Endothelial cell of umbilical vein (primary cell): Measurements from ENCODE around the gene CUL7. TPM values are rescaled to one million over a fixed set of nuclear protein-coding genes. Genes with fewer than 3 reads are reported as not detected.

ENCODE experiments used
- BruUV-seq: library from RNA; stranded (reverse); fragments of 400-500 nt; replicated peaks from 2 replicates; lab custom pipeline; 2021; lab: Mats Ljungman, UMichigan
- CTCF ChIA-PET: fragments of 300-600, 350-600 bp; sonication (Branson Sonifier 250); formaldehyde crosslinking; loops from one replicate; lab custom pipeline; 2021; ENCODE audit warnings: antibody characterized with exemption, inconsistent platforms; lab: Charles Lee
- POLR2A ChIA-PET: fragments of 300-600, 350-600 bp; sonication (Branson Sonifier 250); formaldehyde crosslinking; loops from one replicate; lab custom pipeline; 2021; ENCODE audit warnings: antibody characterized with exemption, inconsistent platforms; lab: Charles Lee
- DNase-seq: peaks from one replicate; pipeline ENCODE4 v3.0.0-alpha.2; 2011; ENCODE audit warnings: low read depth, low spot score
- FAIRE-seq: peaks from 2 replicates; lab custom pipeline; 2011; peaks lifted over from hg19 to GRCh38; lab: Jason Lieb, UNC
- H2AFZ ChIP-seq: 2 replicates; pipeline ENCODE4 v1.6.0; 2012; ENCODE audit warnings: low read depth, low read length, control low read depth, inconsistent platforms
- H3K27ac ChIP-seq: 2 replicates; pipeline ENCODE4 v1.5.1; 2011; ENCODE audit warnings: low read depth, mild to moderate bottlenecking, control low read depth, low read length, moderate library complexity; ENCODE audit not compliant: insufficient read depth
- H3K27me3 ChIP-seq, 2 experiments: 2 replicates each; pipeline versions ENCODE4 v1.6.0 to v1.6.1; 2011; ENCODE audit warnings: low read length in 2 of 2, mixed read lengths in 1 of 2; ENCODE audit not compliant: control insufficient read depth in 2 of 2, insufficient read depth in 2 of 2
- H3K36me3 ChIP-seq, 2 experiments: 2 replicates in 1 of 2; 3 replicates in 1 of 2; pipeline ENCODE4 v1.5.1; 2011; ENCODE audit warnings: low read length in 2 of 2, mild to moderate bottlenecking in 1 of 2, moderate library complexity in 1 of 2; ENCODE audit not compliant: control insufficient read depth in 2 of 2, insufficient read depth in 2 of 2; ENCODE audit errors: extremely low read depth in 1 of 2
- H3K4me1 ChIP-seq: 3 replicates; pipeline ENCODE4 v1.5.1; 2011; ENCODE audit warnings: mild to moderate bottlenecking, low read length; ENCODE audit not compliant: control insufficient read depth, insufficient read depth; ENCODE audit errors: extremely low read depth
- H3K4me2 ChIP-seq: 2 replicates; pipeline ENCODE4 v1.6.1; 2011; ENCODE audit warnings: low read length, control low read depth, mixed read lengths; ENCODE audit not compliant: insufficient read depth
- H3K4me3 ChIP-seq, 3 experiments: fragments of 200-600 bp in 1 of 3; sonication (generic), shearing (Covaris generic) in 1 of 3; replicated peaks in 1 of 3; 2 replicates each; pipeline ENCODE4 v1.5.1; 2011 to 2016; ENCODE audit warnings: control low read depth in 3 of 3, low read length in 3 of 3, mild to moderate bottlenecking in 2 of 3, inconsistent platforms in 1 of 3, low read depth in 1 of 3, moderate library complexity in 1 of 3; ENCODE audit not compliant: insufficient read depth in 1 of 3
- H3K79me2 ChIP-seq: 2 replicates; pipeline ENCODE4 v1.6.0; 2012; ENCODE audit warnings: low read length, inconsistent platforms; ENCODE audit not compliant: control insufficient read depth, insufficient read depth
- H3K9ac ChIP-seq: replicated peaks from 2 replicates; pipeline ENCODE3; 2011; ENCODE audit warnings: low read length, control low read depth; ENCODE audit not compliant: insufficient read depth; ENCODE audit errors: extremely low read depth
- H3K9me1 ChIP-seq: replicated peaks from 3 replicates; pipeline ENCODE4 v1.6.0; 2011; ENCODE audit warnings: mild to moderate bottlenecking, low read length; ENCODE audit not compliant: control insufficient read depth, insufficient read depth; ENCODE audit errors: extremely low read depth
- H3K9me3 ChIP-seq: replicated peaks from 2 replicates; pipeline ENCODE4 v1.5.1; 2012; ENCODE audit warnings: low read length, inconsistent platforms; ENCODE audit not compliant: control insufficient read depth, insufficient read depth
- H4K20me1 ChIP-seq: replicated peaks from 2 replicates; pipeline ENCODE3; 2011; ENCODE audit warnings: mild to moderate bottlenecking, low read length; ENCODE audit not compliant: control insufficient read depth, insufficient read depth; ENCODE audit errors: extremely low read depth
- EZH2 ChIP-seq: IDR thresholded peaks from 2 replicates; pipeline ENCODE4 v1.6.1; 2012; ENCODE audit warnings: borderline replicate concordance, low read depth, mild to moderate bottlenecking, moderate library complexity, low read length, inconsistent platforms; ENCODE audit not compliant: severe bottlenecking
- FOS ChIP-seq: IDR thresholded peaks from 2 replicates; pipeline ENCODE4 v1.6.1; 2011; ENCODE audit warnings: mild to moderate bottlenecking, low read length, moderate library complexity, borderline replicate concordance; ENCODE audit not compliant: insufficient read depth
- GATA2 ChIP-seq: IDR thresholded peaks from 2 replicates; pipeline ENCODE4 v1.7.0; 2011; ENCODE audit warnings: low read depth, mild to moderate bottlenecking, moderate library complexity, mixed read lengths, low read length; ENCODE audit not compliant: insufficient read length, insufficient read depth
- JUN ChIP-seq: IDR thresholded peaks from 2 replicates; pipeline ENCODE4 v1.6.1; 2011; ENCODE audit warnings: borderline replicate concordance, low read depth; ENCODE audit not compliant: insufficient read length, insufficient read depth
- MYC ChIP-seq: IDR thresholded peaks from one replicate; pipeline ENCODE4 v1.6.1; 2011; ENCODE audit warnings: mild to moderate bottlenecking, low read depth, low read length
- POLR2A ChIP-seq: IDR thresholded peaks from 2 replicates; pipeline ENCODE4 v1.6.1; 2012; ENCODE audit warnings: low read depth, mild to moderate bottlenecking, control low read depth, low read length
- POLR2AphosphoS5 ChIP-seq: IDR thresholded peaks from 2 replicates; pipeline ENCODE4 v1.6.1; 2012; ENCODE audit warnings: low read depth, mild to moderate bottlenecking, control low read depth, low read length, moderate library complexity; ENCODE audit not compliant: insufficient read depth
- dilution Hi-C: fragments of 300-500 bp; cut with MboI; formaldehyde crosslinking; loops from one replicate; pipeline ENCODE4 v1.15.0; 2019; ENCODE audit warnings: low sequenced_read_pairs; ENCODE audit not compliant: extremely low pct_ligation_motif_present
- intact Hi-C: fragments of 100-400 bp; cut with micrococcal nuclease; formaldehyde crosslinking; loops from one replicate; pipeline ENCODE4 v1.10.0; 2022
- polyA plus RNA-seq, 4 experiments: library from polyadenylated mRNA; depleted of rRNA in 3 of 4; stranded (reverse) in 3 of 4; unstranded in 1 of 4; fragments of >200 nt; gene quantifications; 2 replicates each; pipeline versions ENCODE4 v1.2.1 to v1.2.3, GENCODE V29; 2011 to 2012; ENCODE audit warnings: missing spikeins in 1 of 4
- total RNA-seq: library from RNA; stranded (reverse); gene quantifications from 2 replicates; pipeline ENCODE4 v1.2.3, GENCODE V29; 2021
- TF ChIP-seq, protein P1 (sequence below): IDR thresholded peaks from 2 replicates; pipeline ENCODE4 v1.6.1; 2011; ENCODE audit not compliant: insufficient read depth, insufficient read length
- TF ChIP-seq, protein P2 (sequence below), 2 donors: IDR thresholded peaks; 1 replicate in 1 of 2; 2 replicates in 1 of 2; pipeline ENCODE4 v1.5.1; 2011; ENCODE audit warnings: low read length in 2 of 2, mild to moderate bottlenecking in 2 of 2, moderate library complexity in 2 of 2, control low read depth in 1 of 2, inconsistent platforms in 1 of 2, low read depth in 1 of 2; ENCODE audit not compliant: insufficient read depth in 1 of 2; ENCODE audit errors: extremely low read depth in 1 of 2

The CUL7 gene
- total and polyA plus RNA-seq, 2 donors (not counting 3 experiments of a cell fraction or from before 2014, with no cell fraction given): 29.4 to 33.7 TPM

DNA sequence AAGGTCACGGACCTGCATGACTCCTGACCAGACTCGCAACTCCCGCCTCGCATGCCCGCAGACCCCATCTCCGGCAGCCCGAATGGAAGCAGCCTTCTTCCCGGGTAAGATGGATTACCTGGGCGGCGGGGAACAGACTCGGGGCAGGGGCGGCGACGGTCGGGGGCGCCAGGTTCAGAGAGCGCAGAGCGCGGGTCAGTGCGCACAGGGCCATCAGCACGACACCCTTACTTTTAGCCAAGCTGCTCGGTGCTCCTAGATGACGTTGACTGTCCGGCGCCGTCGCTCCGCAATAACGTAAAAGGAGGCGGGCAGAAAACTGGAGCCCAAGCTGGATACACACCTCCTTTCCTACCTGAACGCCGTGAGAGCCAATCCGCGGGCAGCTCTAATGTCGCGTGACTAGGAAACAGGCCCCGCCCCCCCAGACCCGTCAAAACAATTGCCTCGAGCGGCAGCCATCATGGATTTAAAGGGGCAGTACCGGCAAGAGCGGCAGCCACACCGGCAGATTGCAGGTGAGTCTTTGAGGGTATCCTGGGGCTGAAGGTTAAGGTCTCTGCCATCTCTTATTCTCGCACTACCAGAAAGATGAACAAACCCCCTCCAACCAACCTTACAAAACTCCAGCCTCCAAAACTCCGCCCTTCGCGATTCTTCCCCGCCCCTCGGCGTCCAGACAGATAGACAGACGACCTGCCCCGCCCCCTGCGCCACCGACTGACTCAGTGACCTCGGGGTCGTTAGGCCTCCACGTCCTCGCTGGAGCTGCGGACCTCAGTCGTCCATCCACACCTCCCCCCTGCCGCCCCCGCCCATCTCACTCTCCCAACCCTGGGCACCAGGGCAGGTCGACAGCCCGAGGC, 5.8 kb upstream of the CUL7 start, which contains the start of the genes KLC4 and MRPL2:
Gene KLC4 (plus strand): TSS at position 464 of the 866 bp plus-strand sequence. CDS start 1,705 bp downstream, outside the sequence.
Gene MRPL2 (minus strand): TSS at position 267 of the 866 bp plus-strand sequence. CDS start 53 bp downstream, at position 214.
- Histone ChIP-seq H3K9me1 (no peaks in the 10 kb centered on the region), H3K4me2 (peak within 1 kb of the TSS; percentile 92), H3K4me3 (peak within 1 kb of the TSS; percentile 80 to 96 (median 94)), H2AFZ (peak within 1 kb of the TSS; percentile 94), H3K27ac (peak within 1 kb of the TSS; percentile 91), H3K4me1 (peaks cover 15% of the 10 kb centered on the region), H3K9ac (peak within 1 kb of the TSS; percentile 69), H3K79me2 (peaks cover 12% of the 10 kb centered on the region), H4K20me1 (no peaks in the 10 kb centered on the region), H3K27me3 (no peaks in the 10 kb centered on the region), H3K9me3 (no peaks in the 10 kb centered on the region), H3K36me3 (no peaks in the 10 kb centered on the region)
- FAIRE-seq (peak; percentile 100), DNase-seq (peak; percentile 100)
- TF ChIP-seq MYC (no peak), JUN (no peak), GATA2 (no peak), EZH2 (no peak), POLR2AphosphoS5 (peak; percentile 82), POLR2A (peak; percentile 92), FOS (no peak)
- TF ChIP-seq, protein P1, sequence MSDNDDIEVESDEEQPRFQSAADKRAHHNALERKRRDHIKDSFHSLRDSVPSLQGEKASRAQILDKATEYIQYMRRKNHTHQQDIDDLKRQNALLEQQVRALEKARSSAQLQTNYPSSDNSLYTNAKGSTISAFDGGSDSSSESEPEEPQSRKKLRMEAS: peak; percentile 29
- TF ChIP-seq, protein P2, sequence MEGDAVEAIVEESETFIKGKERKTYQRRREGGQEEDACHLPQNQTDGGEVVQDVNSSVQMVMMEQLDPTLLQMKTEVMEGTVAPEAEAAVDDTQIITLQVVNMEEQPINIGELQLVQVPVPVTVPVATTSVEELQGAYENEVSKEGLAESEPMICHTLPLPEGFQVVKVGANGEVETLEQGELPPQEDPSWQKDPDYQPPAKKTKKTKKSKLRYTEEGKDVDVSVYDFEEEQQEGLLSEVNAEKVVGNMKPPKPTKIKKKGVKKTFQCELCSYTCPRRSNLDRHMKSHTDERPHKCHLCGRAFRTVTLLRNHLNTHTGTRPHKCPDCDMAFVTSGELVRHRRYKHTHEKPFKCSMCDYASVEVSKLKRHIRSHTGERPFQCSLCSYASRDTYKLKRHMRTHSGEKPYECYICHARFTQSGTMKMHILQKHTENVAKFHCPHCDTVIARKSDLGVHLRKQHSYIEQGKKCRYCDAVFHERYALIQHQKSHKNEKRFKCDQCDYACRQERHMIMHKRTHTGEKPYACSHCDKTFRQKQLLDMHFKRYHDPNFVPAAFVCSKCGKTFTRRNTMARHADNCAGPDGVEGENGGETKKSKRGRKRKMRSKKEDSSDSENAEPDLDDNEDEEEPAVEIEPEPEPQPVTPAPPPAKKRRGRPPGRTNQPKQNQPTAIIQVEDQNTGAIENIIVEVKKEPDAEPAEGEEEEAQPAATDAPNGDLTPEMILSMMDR (IDR thresholded peaks at IDR 0.05; ENCODE audit: extremely low read depth in 1 of 2, insufficient read depth in 1 of 2, low read depth in 1 of 2, low read length in 2 of 2): no peak
- BruUV-seq: TSS peak; percentile 59
- CTCF ChIA-PET: interaction anchor here (0.6 to 1.5 kb wide), 5 partner anchors 13 to 111 kb away, joined by 3 to 8 read pairs (median 3); partner anchors contain the start of gene PEX6
- POLR2A ChIA-PET: interaction anchor here (0.9 to 1.5 kb wide), 5 partner anchors 17 to 84 kb away, joined by 3 to 9 read pairs (median 3); partner anchors contain the start of genes KLHDC3, MEA1, PPP2R5D and PTK7
- intact Hi-C loops (loop anchor here (1.0 to 5.0 kb wide), 4 partner anchors 38 to 130 kb away; partner anchors contain the start of genes CNPY3, RRP36 and SRF), dilution Hi-C loops (no loop called here)
